HCT116 (cell line): ENCODE results near the gene HES2. TPM values are rescaled to one million over a fixed set of nuclear protein-coding genes. Genes with fewer than 3 reads are reported as not detected.

Experiments
- ATAC-seq: fragments of 200-7000 bp; cut with Tn5 transposase; 2 replicates; pipeline ENCODE4 v1.9.1; 2020; ENCODE audit warnings: mild to moderate bottlenecking, moderate library complexity
- BruUV-seq: library from RNA; stranded (reverse); fragments of 400-500 nt; replicated peaks from 2 replicates; lab custom pipeline; 2021; lab: Mats Ljungman, UMichigan
- CTCF ChIA-PET: fragments of 300-600 bp; sonication (Branson Sonifier 250); formaldehyde crosslinking; loops from one replicate; lab custom pipeline; 2021; ENCODE audit warnings: antibody characterized with exemption; lab: Charles Lee
- POLR2A ChIA-PET: fragments of 300-600, 350-600 bp; sonication (Branson Sonifier 250); formaldehyde crosslinking; loops from one replicate; lab custom pipeline; 2021; ENCODE audit warnings: antibody characterized with exemption; lab: Charles Lee
- RAD21 ChIA-PET, 2 experiments: fragments of 300-600 bp; sonication (Branson Sonifier 250); formaldehyde crosslinking; loops; one replicate each; lab custom pipeline; 2023; ENCODE audit warnings: low total read pairs in 2 of 2; ENCODE audit not compliant: uncharacterized antibody in 2 of 2, unreplicated experiment in 2 of 2, low non-redundant PET in 1 of 2; lab: Charles Lee
- DNase-seq: peaks from one replicate; pipeline ENCODE4 v3.0.0-alpha.2; 2010; ENCODE audit warnings: low read depth, low spot score
- H2AFZ ChIP-seq: fragments of 200-600 bp; shearing (Covaris generic), sonication (generic); 2 replicates; pipeline ENCODE4 v1.6.1; 2017; ENCODE audit warnings: low read depth, mixed run types, mixed read lengths, antibody characterized with exemption, low read length; ENCODE audit not compliant: poor library complexity, severe bottlenecking
- H3K27ac ChIP-seq: 2 replicates; pipeline ENCODE4 v1.5.1; 2012; ENCODE audit warnings: low read depth, low read length
- H3K27me3 ChIP-seq: fragments of 200-600 bp; sonication (generic); 2 replicates; pipeline ENCODE4 v1.6.1; 2016; ENCODE audit warnings: mixed run types, low read length, mixed read lengths; ENCODE audit not compliant: insufficient read depth
- H3K36me3 ChIP-seq, 2 experiments: fragments of 200-500 bp in 1 of 2; fragments of 200-600 bp in 1 of 2; sonication (Bioruptor generic) in 1 of 2; sonication (generic) in 1 of 2; 2 replicates each; pipeline versions ENCODE4 v1.5.1 to v1.6.1; 2014 to 2016; ENCODE audit warnings: low read length in 2 of 2, inconsistent platforms in 1 of 2, mixed read lengths in 1 of 2, mixed run types in 1 of 2; ENCODE audit not compliant: insufficient read depth in 2 of 2, control insufficient read depth in 1 of 2
- H3K4me1 ChIP-seq, 2 experiments: fragments of 200-600 bp in 1 of 2; sonication (generic) in 1 of 2; 2 replicates each; pipeline versions ENCODE4 v1.5.1 to v1.6.1; 2012 to 2017; ENCODE audit warnings: low read length in 2 of 2, inconsistent platforms in 1 of 2, mild to moderate bottlenecking in 1 of 2, mixed read lengths in 1 of 2, mixed run types in 1 of 2, moderate library complexity in 1 of 2; ENCODE audit not compliant: insufficient read depth in 2 of 2, control insufficient read depth in 1 of 2
- H3K4me2 ChIP-seq: fragments of 200-600 bp; sonication (generic); 2 replicates; pipeline ENCODE4 v1.6.1; 2017; ENCODE audit warnings: mixed run types, low read length, mixed read lengths
- H3K4me3 ChIP-seq, 2 experiments: fragments of 200-600 bp in 1 of 2; sonication (generic) in 1 of 2; replicated peaks in 1 of 2; 2 replicates each; pipeline ENCODE4 v1.5.1; 2011 to 2016; ENCODE audit warnings: low read length in 2 of 2, control low read depth in 1 of 2, low read depth in 1 of 2, mild to moderate bottlenecking in 1 of 2, mixed read lengths in 1 of 2, mixed run types in 1 of 2
- H3K79me2 ChIP-seq: fragments of 200-600 bp; sonication (generic); 2 replicates; pipeline ENCODE4 v1.6.1; 2017; ENCODE audit warnings: mild to moderate bottlenecking, mixed run types, low read length, moderate library complexity, mixed read lengths; ENCODE audit not compliant: insufficient read depth
- H3K9ac ChIP-seq: fragments of 200-600 bp; sonication (generic); 2 replicates; pipeline ENCODE4 v1.6.1; 2016; ENCODE audit warnings: low read length, mixed read lengths
- H3K9me2 ChIP-seq: fragments of 200-600 bp; sonication (generic), shearing (Covaris generic); 2 replicates; pipeline ENCODE4 v1.6.1; 2017; ENCODE audit warnings: mixed run types, mild to moderate bottlenecking, moderate library complexity; ENCODE audit not compliant: insufficient read depth
- H3K9me3 ChIP-seq, 2 experiments: fragments of 200-500 bp in 1 of 2; fragments of 200-600 bp in 1 of 2; sonication (Bioruptor generic) in 1 of 2; sonication (generic) in 1 of 2; 2 replicates each; pipeline ENCODE4 v1.6.1; 2014 to 2017; ENCODE audit warnings: low read length in 2 of 2, mixed read lengths in 2 of 2, inconsistent platforms in 1 of 2, low read depth in 1 of 2, mild to moderate bottlenecking in 1 of 2, mixed run types in 1 of 2, moderate library complexity in 1 of 2; ENCODE audit not compliant: control insufficient read depth in 1 of 2, insufficient read depth in 1 of 2
- H4K20me1 ChIP-seq: fragments of 200-600 bp; sonication (generic), shearing (Covaris generic); 2 replicates; pipeline ENCODE4 v1.6.1; 2017; ENCODE audit warnings: mixed run types, mild to moderate bottlenecking, moderate library complexity; ENCODE audit not compliant: insufficient read depth
- CEBPB ChIP-seq: IDR thresholded peaks from 2 replicates; pipeline ENCODE4 v1.6.1; 2012; ENCODE audit warnings: low read depth
- CTCF ChIP-seq, 3 experiments: fragments of 200-600 bp in 1 of 3; sonication (generic) in 1 of 3; IDR thresholded peaks in 2 of 3; conservative IDR thresholded peaks in 1 of 3; 2 replicates each; pipeline ENCODE4 v1.5.1; 2012 to 2017; ENCODE audit warnings: low read depth in 2 of 3, low read length in 2 of 3, antibody characterized with exemption in 1 of 3, borderline replicate concordance in 1 of 3, control low read depth in 1 of 3, mild to moderate bottlenecking in 1 of 3, mixed read lengths in 1 of 3, mixed run types in 1 of 3, moderate library complexity in 1 of 3; ENCODE audit not compliant: insufficient read depth in 1 of 3
- EGR1 ChIP-seq: IDR thresholded peaks from 2 replicates; pipeline ENCODE4 v1.6.1; 2012; ENCODE audit warnings: low read depth
- ELF1 ChIP-seq: IDR thresholded peaks from 2 replicates; pipeline ENCODE4 v1.6.1; 2012; ENCODE audit warnings: low read depth, borderline replicate concordance
- POLR2A ChIP-seq: IDR thresholded peaks from 2 replicates; pipeline ENCODE4 v1.7.0; 2011; ENCODE audit warnings: borderline replicate concordance; ENCODE audit not compliant: insufficient read depth, insufficient read length; ENCODE audit errors: extremely low read depth
- POLR2AphosphoS5 ChIP-seq: IDR thresholded peaks from 2 replicates; pipeline ENCODE4 v1.6.1; 2011; ENCODE audit warnings: mild to moderate bottlenecking, low read depth, low read length, moderate library complexity
- RAD21 ChIP-seq: IDR thresholded peaks from 2 replicates; pipeline ENCODE4 v1.6.1; 2012; ENCODE audit warnings: low read depth, mild to moderate bottlenecking
- REST ChIP-seq: IDR thresholded peaks from 2 replicates; pipeline ENCODE4 v1.6.1; 2012; ENCODE audit warnings: low read depth
- TCF7L2 ChIP-seq: IDR thresholded peaks from 2 replicates; pipeline ENCODE4 v1.7.0; 2011; ENCODE audit warnings: borderline replicate concordance, inconsistent platforms; ENCODE audit not compliant: insufficient read depth, insufficient read length; ENCODE audit errors: extremely low read depth
- YY1 ChIP-seq: IDR thresholded peaks from 2 replicates; pipeline ENCODE4 v1.6.1; 2011; ENCODE audit warnings: low read length, low read depth, moderate library complexity, mild to moderate bottlenecking; ENCODE audit not compliant: insufficient replicate concordance; ENCODE audit errors: extremely low read depth
- intact Hi-C: fragments of 100-400 bp; cut with micrococcal nuclease; formaldehyde crosslinking; loops from 2 replicates; pipeline ENCODE4 v1.10.0; 2022
- total RNA-seq: library from RNA; stranded (reverse); gene quantifications from one replicate; pipeline ENCODE4 v1.2.1, GENCODE V29; 2021; ENCODE audit not compliant: unreplicated experiment

Gene HES2
- total RNA-seq, 1 experiment from 2014 or later = 8.4 TPM

GRCh38 chr1:6419397-6419803 is 319 bp downstream of the HES2 start:
- H2AFZ ChIP-seq = no peak overlapping the region
- H3K27me3 ChIP-seq = no peaks in the 10 kb centered on the region
- no peaks in the 10 kb centered on the region for H3K79me2 ChIP-seq
- H3K4me1 ChIP-seq = peaks cover 48 to 88% of the 10 kb centered on the region in 2 experiments
- H3K9me3 ChIP-seq = no peaks in the 10 kb centered on the region
- ATAC-seq (peak; percentile 30), DNase-seq (no peak)
- intact Hi-C loops = no loop called here
- H3K36me3 ChIP-seq = no peaks in the 10 kb centered on the region
- no peaks in the 10 kb centered on the region for H4K20me1 ChIP-seq
- peak overlapping the region; percentile 97 for H3K4me2 ChIP-seq
- RAD21 ChIA-PET = interaction anchor here (0.7 to 1.3 kb wide), 3 partner anchors 18 to 104 kb away, joined by 3 to 4 read pairs (median 3); no protein-coding TSS in a partner anchor
- CTCF ChIA-PET = interaction anchor here (1.1 to 2.9 kb wide), 6 partner anchors 20 to 234 kb away, joined by 3 to 30 read pairs (median 4); no protein-coding TSS in a partner anchor
- peak overlapping the region; percentile 38; the same call in 1 of the 2 replicates for H3K27ac ChIP-seq
- no peak for TF ChIP-seq ELF1
- H3K9me2 ChIP-seq = no peaks in the 10 kb centered on the region
- H3K9ac ChIP-seq = peak overlapping the region; percentile 71
- BruUV-seq = no TSS peak
- H3K4me3 ChIP-seq = peak overlapping the region; percentile 50 to 67
- POLR2A ChIA-PET = interaction anchor here (1.0 to 1.6 kb wide), 5 partner anchors 11 to 43 kb away, joined by 3 to 8 read pairs (median 4); partner anchors contain the start of gene ACOT7

- ATAC-seq = no peak
These were observed 887 bp downstream of the HES2 start for GRCh38 chr1:6418668-6419396.

More at GRCh38 chr1:6418668-6419396, 887 bp downstream of the HES2 start:
- ChIA-PET RAD21 (no interaction called here), CTCF (interaction anchor here (1.1 to 2.9 kb wide), 2 partner anchors 21 to 233 kb away, joined by 3 to 30 read pairs; no protein-coding TSS in a partner anchor), POLR2A (interaction anchor here (1.1 to 1.6 kb wide), 3 partner anchors 19 to 44 kb away, joined by 3 to 8 read pairs (median 6); partner anchors contain the start of gene ACOT7)
- Histone ChIP-seq H3K4me2 (peak overlapping the region; percentile 97), H3K4me1 (peaks cover 47 to 88% of the 10 kb centered on the region in 2 experiments), H3K9me2 (no peaks in the 10 kb centered on the region), H3K27ac (peak overlapping the region; percentile 38; the same call in 1 of the 2 replicates), H4K20me1 (no peaks in the 10 kb centered on the region), H3K4me3 (peak overlapping the region; percentile 50 to 67), H3K9me3 (no peaks in the 10 kb centered on the region), H3K27me3 (no peaks in the 10 kb centered on the region), H3K79me2 (no peaks in the 10 kb centered on the region), H2AFZ (no peak overlapping the region), H3K9ac (peak overlapping the region; percentile 71), H3K36me3 (no peaks in the 10 kb centered on the region)
- TF ChIP-seq REST (no peak), POLR2AphosphoS5 (no peak), EGR1 (no peak), RAD21 (no peak), YY1 (no peak), POLR2A (no peak), TCF7L2 (no peak), CTCF (IDR thresholded peaks at IDR 0.05 in 2 of 3, conservative IDR thresholded peaks at IDR 0.05 in 1 of 3; ENCODE audit: borderline replicate concordance in 1 of 3, insufficient read depth in 1 of 3, low read depth in 2 of 3, low read length in 2 of 3) (no peak), CEBPB (no peak)
- no TSS peak for BruUV-seq
- no peak for DNase-seq
- intact Hi-C loops = no loop called here
